Right cardiac atrium (tissue), 5 donors: Measurements from ENCODE around the gene PLA2G4F. TPM values are rescaled to one million over a fixed set of nuclear protein-coding genes. Genes with fewer than 3 reads are reported as not detected.

Experiments used
- ATAC-seq, 2 donors: fragments of 200-7000 bp; cut with Tn5 transposase; one replicate each; pipeline versions ENCODE4 v1.8.0 to v1.9.1; 2020; ENCODE audit warnings: moderate library complexity in 2 of 2, mild to moderate bottlenecking in 1 of 2
- DNase-seq, 3 donors: peaks; one replicate each; pipeline ENCODE4 v3.0.0-alpha.2; 2020
- H3K27ac ChIP-seq: one replicate; pipeline ENCODE4 v1.5.1; 2013; ENCODE audit warnings: mild to moderate bottlenecking, low read length, control low read depth, moderate library complexity
- H3K27me3 ChIP-seq: one replicate; pipeline ENCODE4 v1.6.1; 2013; ENCODE audit not compliant: control insufficient read depth, insufficient read depth
- H3K4me1 ChIP-seq: one replicate; pipeline ENCODE4 v1.6.1; 2013; ENCODE audit warnings: low read length; ENCODE audit not compliant: control insufficient read depth, insufficient read depth
- H3K4me3 ChIP-seq: one replicate; pipeline ENCODE4 v1.5.1; 2013; ENCODE audit warnings: low read length, control low read depth
- H3K9me3 ChIP-seq: one replicate; pipeline ENCODE4 v1.6.1; 2013; ENCODE audit warnings: low read length; ENCODE audit not compliant: control insufficient read depth
- WGBS: extraction: QIAGEN DNeasy Blood & Tissue Kit; methylation state at CpG from one replicate; pipeline ENCODE4 v1.1.7; 2013; 5-methylcytosine and 5-hydroxymethylcytosine counted together
- intact Hi-C, 4 donors: fragments of 100-400 bp; cut with DNase I; formaldehyde crosslinking; loops; one replicate each; pipeline versions ENCODE4 v1.11.0 to v1.14.0; 2022 to 2023
- polyA plus RNA-seq: library from polyadenylated mRNA; stranded (reverse); fragments of 200-250 nt; gene quantifications from one replicate; pipeline ENCODE4 v1.2.3, GENCODE V29; 2013
- total RNA-seq, 4 donors: library from RNA; stranded (reverse); fragmentation: NEBNext Ultra II Directional; extraction: Animal tissue kit (Norgen Biotek cat#: 25700); gene quantifications; one replicate each; pipeline ENCODE4 v1.2.1, GENCODE V29; 2021
- donor health status: healthy with polysubstance abuse.
- donor health status: DM: no; HTN: yes; CAD: no.
- donor health status: DM: no; HTN: no; CAD: no.
- donor health status: DM: no; HTN: yes; CAD: no; lungs with severe emphysema.
- donor health status: DM: yes; HTN: yes; CAD: no.

PLA2G4F gene
- total and polyA plus RNA-seq, 5 donors, result 0.54 to 3.0 (median 1.2) TPM; not detected in 1

- intact Hi-C loops, result loop anchor here (5.0 to 10.0 kb wide), 2 partner anchors 46 to 64 kb away; no protein-coding TSS in a partner anchor
- Histone ChIP-seq H3K27ac (no peak overlapping the region), H3K4me3 (no peak overlapping the region), H3K27me3 (no peaks in the 10 kb centered on the region), H3K9me3 (no peaks in the 10 kb centered on the region), H3K4me1 (no peaks in the 10 kb centered on the region)
- ATAC-seq (no peak), DNase-seq (no peak)
- WGBS, result 98% methylated on average over 1 of the region's 1 CpG
These were observed 25.4 kb downstream of the PLA2G4F start for GRCh38 chr15:42131006-42131405.

- ATAC-seq (no peak), DNase-seq (no peak)
- Histone ChIP-seq H3K4me3 (no peak overlapping the region), H3K9me3 (no peaks in the 10 kb centered on the region), H3K27ac (no peak overlapping the region), H3K27me3 (no peaks in the 10 kb centered on the region), H3K4me1 (no peaks in the 10 kb centered on the region)
- 68% methylated on average over 8 of the region's 8 CpGs for WGBS
- intact Hi-C loops, result loop anchor here (5.0 to 10.0 kb wide), 2 partner anchors 46 to 63 kb away; no protein-coding TSS in a partner anchor
These were observed 26.0 kb downstream of the PLA2G4F start for GRCh38 chr15:42130246-42130986.

GRCh38 chr15:42129364-42129763 is 27.1 kb downstream of the PLA2G4F start:
- Histone ChIP-seq H3K9me3 (no peaks in the 10 kb centered on the region), H3K4me1 (no peaks in the 10 kb centered on the region), H3K27me3 (no peaks in the 10 kb centered on the region), H3K4me3 (no peak overlapping the region), H3K27ac (no peak overlapping the region)
- DNase-seq, result no peak
- intact Hi-C loops, result no loop called here
- WGBS, result 86% methylated on average over 2 of the region's 2 CpGs
- no peak for ATAC-seq

GRCh38 chr15:42128476-42128875 is 28.0 kb downstream of the PLA2G4F start:
- intact Hi-C loops, result no loop called here
- no peaks in the 10 kb centered on the region for H3K9me3 ChIP-seq
- no peak overlapping the region for H3K27ac ChIP-seq
- H3K4me1 ChIP-seq, result no peaks in the 10 kb centered on the region
- DNase-seq (no peak), ATAC-seq (no peak)
- 71% methylated on average over 6 of the region's 6 CpGs for WGBS
- H3K27me3 ChIP-seq, result no peaks in the 10 kb centered on the region
- no peak overlapping the region for H3K4me3 ChIP-seq

- H3K4me1 ChIP-seq, result no peaks in the 10 kb centered on the region
- no peaks in the 10 kb centered on the region for H3K9me3 ChIP-seq
- WGBS, result over 99% methylated on average over 3 of the region's 3 CpGs
- no peak overlapping the region for H3K27ac ChIP-seq
- DNase-seq (no peak), ATAC-seq (no peak)
- H3K4me3 ChIP-seq, result no peak overlapping the region
- no peaks in the 10 kb centered on the region for H3K27me3 ChIP-seq
- intact Hi-C loops, result no loop called here
These were observed 32.9 kb downstream of the PLA2G4F start for GRCh38 chr15:42123546-42123945.

- Histone ChIP-seq H3K4me1 (no peaks in the 10 kb centered on the region), H3K27me3 (no peaks in the 10 kb centered on the region), H3K4me3 (no peak overlapping the region), H3K27ac (no peak overlapping the region), H3K9me3 (no peaks in the 10 kb centered on the region)
- DNase-seq, result no peak
- WGBS, result 47% methylated on average over 2 of the region's 2 CpGs
- intact Hi-C loops, result no loop called here
- peak; percentile 22 to 34 for ATAC-seq
These were observed 34.8 kb downstream of the PLA2G4F start for GRCh38 chr15:42121682-42122081.

- no peaks in the 10 kb centered on the region for H3K27me3 ChIP-seq
- ATAC-seq (no peak), DNase-seq (no peak)
- no peak overlapping the region for H3K27ac ChIP-seq
- H3K4me3 ChIP-seq, result no peak overlapping the region
- intact Hi-C loops, result no loop called here
- no peaks in the 10 kb centered on the region for H3K4me1 ChIP-seq
- 87% methylated on average over 6 of the region's 6 CpGs for WGBS
- no peaks in the 10 kb centered on the region for H3K9me3 ChIP-seq
These were observed 35.4 kb downstream of the PLA2G4F start for GRCh38 chr15:42121021-42121420.

- intact Hi-C loops, result no loop called here
These were observed 36.2 kb downstream of the PLA2G4F start for GRCh38 chr15:42120285-42120684.

GRCh38 chr15:42119446-42119760 is 37.0 kb downstream of the PLA2G4F start:
- Histone ChIP-seq H3K27me3 (no peaks in the 10 kb centered on the region), H3K9me3 (no peaks in the 10 kb centered on the region), H3K4me1 (no peaks in the 10 kb centered on the region), H3K4me3 (no peak overlapping the region), H3K27ac (no peak overlapping the region)
- intact Hi-C loops, result no loop called here
- WGBS, result 48% methylated on average over 5 of the region's 5 CpGs
- ATAC-seq (no peak), DNase-seq (no peak)

More at GRCh38 chr15:42120285-42120684, 36.2 kb downstream of the PLA2G4F start:
- Histone ChIP-seq H3K27ac (no peak overlapping the region), H3K27me3 (no peaks in the 10 kb centered on the region), H3K4me1 (no peaks in the 10 kb centered on the region), H3K9me3 (no peaks in the 10 kb centered on the region), H3K4me3 (no peak overlapping the region)
- DNase-seq (no peak), ATAC-seq (no peak)
- 87% methylated on average over 1 of the region's 1 CpG for WGBS

- peak; percentile 63 to 65 for ATAC-seq
These were observed 37.6 kb downstream of the PLA2G4F start for GRCh38 chr15:42118650-42119445.

GRCh38 chr15:42111924-42112323 is 44.5 kb downstream of the PLA2G4F start:
- ATAC-seq, result no peak
- 62% methylated on average over 4 of the region's 4 CpGs for WGBS

More at GRCh38 chr15:42118650-42119445, 37.6 kb downstream of the PLA2G4F start:
- WGBS, result 23% methylated on average over 10 of the region's 10 CpGs
- no peak overlapping the region for H3K27ac ChIP-seq
- H3K4me3 ChIP-seq, result no peak overlapping the region
- H3K27me3 ChIP-seq, result no peaks in the 10 kb centered on the region
- no peaks in the 10 kb centered on the region for H3K9me3 ChIP-seq
- DNase-seq, result no peak
- intact Hi-C loops, result no loop called here
- no peaks in the 10 kb centered on the region for H3K4me1 ChIP-seq

More at GRCh38 chr15:42111924-42112323, 44.5 kb downstream of the PLA2G4F start:
- Histone ChIP-seq H3K27me3 (no peaks in the 10 kb centered on the region), H3K9me3 (no peaks in the 10 kb centered on the region), H3K4me3 (no peak overlapping the region), H3K27ac (no peak overlapping the region), H3K4me1 (no peaks in the 10 kb centered on the region)
- intact Hi-C loops, result no loop called here
- no peak for DNase-seq
